Nasal cavity respiratory epithelium epithelial cell of viscerocranial mucosa (primary cell): ENCODE data around the gene CRISPLD2. TPM values are rescaled to one million over a fixed set of nuclear protein-coding genes. Genes with fewer than 3 reads are reported as not detected.

Experiments used
- total RNA-seq: library from RNA; depleted of rRNA; stranded (reverse); fragments of >200 nt; gene quantifications from 2 replicates; pipeline ENCODE4 v1.2.3, GENCODE V29; 2014

Gene CRISPLD2, protein sequence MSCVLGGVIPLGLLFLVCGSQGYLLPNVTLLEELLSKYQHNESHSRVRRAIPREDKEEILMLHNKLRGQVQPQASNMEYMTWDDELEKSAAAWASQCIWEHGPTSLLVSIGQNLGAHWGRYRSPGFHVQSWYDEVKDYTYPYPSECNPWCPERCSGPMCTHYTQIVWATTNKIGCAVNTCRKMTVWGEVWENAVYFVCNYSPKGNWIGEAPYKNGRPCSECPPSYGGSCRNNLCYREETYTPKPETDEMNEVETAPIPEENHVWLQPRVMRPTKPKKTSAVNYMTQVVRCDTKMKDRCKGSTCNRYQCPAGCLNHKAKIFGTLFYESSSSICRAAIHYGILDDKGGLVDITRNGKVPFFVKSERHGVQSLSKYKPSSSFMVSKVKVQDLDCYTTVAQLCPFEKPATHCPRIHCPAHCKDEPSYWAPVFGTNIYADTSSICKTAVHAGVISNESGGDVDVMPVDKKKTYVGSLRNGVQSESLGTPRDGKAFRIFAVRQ
- total RNA-seq = 0.34 and 0.36 TPM in 2 replicates

DNA sequence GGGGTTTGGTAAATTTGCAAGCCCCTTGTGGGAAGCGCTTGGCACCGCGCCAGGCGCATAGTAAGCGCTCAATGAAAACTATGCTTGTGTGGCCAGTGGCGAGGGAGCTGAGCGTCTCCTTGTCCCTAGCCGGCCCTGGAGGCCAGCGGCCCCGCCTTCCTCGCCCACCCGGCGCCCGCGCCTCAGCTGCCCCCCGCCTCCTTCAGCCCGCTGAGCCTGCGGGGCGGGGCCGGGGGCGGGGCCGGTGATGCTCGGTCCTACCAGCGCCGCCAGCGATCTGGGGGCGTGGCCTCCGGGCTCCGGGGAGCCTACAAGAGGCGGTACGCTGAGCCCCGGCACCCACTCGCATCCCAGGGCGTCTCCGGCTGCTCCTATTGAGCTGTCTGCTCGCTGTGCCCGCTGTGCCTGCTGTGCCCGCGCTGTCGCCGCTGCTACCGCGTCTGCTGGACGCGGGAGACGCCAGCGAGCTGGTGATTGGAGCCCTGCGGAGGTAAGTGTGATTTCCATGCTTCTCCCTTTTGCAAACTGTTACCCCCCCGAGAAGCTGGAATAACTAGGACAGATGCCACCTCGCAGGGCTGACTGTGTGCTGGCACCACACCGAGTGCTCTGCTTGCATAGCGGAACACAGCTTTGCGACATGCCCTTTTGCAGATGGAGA is at the start of gene CRISPLD2:
TSS of gene CRISPLD2 (plus strand) at position 342 of the 661 bp plus-strand sequence. CDS start 18,511 bp downstream, outside the sequence.

Other genes starting within 250 kb of the CRISPLD2 start
- 49.1 and 58.4 TPM in 2 replicates for gene COTL1, start 201.9 kb upstream of the CRISPLD2 start, total RNA-seq
- 98.1 and 126 TPM in 2 replicates for gene KLHL36, start 171.5 kb upstream of the CRISPLD2 start, total RNA-seq
- gene USP10, start 120.0 kb upstream of the CRISPLD2 start, total RNA-seq = 50.9 and 104 TPM in 2 replicates
- 51.6 and 91.2 TPM in 2 replicates for gene ZDHHC7, start 191.6 kb downstream of the CRISPLD2 start, total RNA-seq
- gene KIAA0513, start 207.8 kb downstream of the CRISPLD2 start, total RNA-seq = 5.1 and 15.0 TPM in 2 replicates